Upper lobe of right lung (tissue), 1 donor: ENCODE measurements around the gene CFAP161. TPM values are rescaled to one million over a fixed set of nuclear protein-coding genes. Genes with fewer than 3 reads are reported as not detected.
A peak's percentile ranks its signal among the peaks of the same experiment; 100 is the strongest.

Source experiments
- ATAC-seq: fragments of 200-7000 bp; cut with Tn5 transposase; one replicate; pipeline ENCODE4 v1.9.1; 2020; ENCODE audit warnings: mild to moderate bottlenecking, moderate library complexity
- DNase-seq: peaks from one replicate; pipeline ENCODE4 v3.0.0-alpha.2; 2020
- H3K27ac ChIP-seq: fragments of 200-600 bp; one replicate; pipeline ENCODE4 v1.8.0; 2022
- H3K27me3 ChIP-seq: fragments of 200-600 bp; one replicate; pipeline ENCODE4 v1.8.0; 2022; ENCODE audit warnings: mild to moderate bottlenecking
- H3K36me3 ChIP-seq: fragments of 200-600 bp; one replicate; pipeline ENCODE4 v1.8.0; 2022
- H3K4me1 ChIP-seq: fragments of 200-600 bp; one replicate; pipeline ENCODE4 v1.8.0; 2022
- H3K4me3 ChIP-seq: fragments of 200-600 bp; one replicate; pipeline ENCODE4 v1.8.0; 2022; ENCODE audit warnings: mild to moderate bottlenecking
- H3K9me3 ChIP-seq: fragments of 200-600 bp; one replicate; pipeline ENCODE4 v1.8.0; 2022
- CTCF ChIP-seq: fragments of 200-600 bp; IDR thresholded peaks from one replicate; pipeline ENCODE4 v1.8.0; 2022; ENCODE audit warnings: antibody characterized with exemption
- intact Hi-C: fragments of 100-400 bp; cut with DNase I; formaldehyde crosslinking; loops from one replicate; pipeline ENCODE4 v1.11.0; 2022
- long read RNA-seq: library from polyadenylated mRNA; unstranded; transcript quantifications from one replicate; pipeline ENCODE4 v2.0.0, GENCODE V29; 2021
- total RNA-seq: library from RNA; stranded (reverse); fragmentation: NEBNext Ultra II Directional; extraction: Animal tissue kit (Norgen Biotek cat#: 25700); gene quantifications from one replicate; pipeline ENCODE4 v1.2.1, GENCODE V29; 2021
- donor health status: DM: no; HTN: yes; CAD: no; lungs with severe emphysema.

CFAP161 gene
- 1.3 TPM for total RNA-seq
- long read RNA-seq, partial matches to known transcripts: 0 of 2 reads
- long read RNA-seq, other reads (novel, unspliced or antisense): 2 of 2 reads

- Histone ChIP-seq H3K4me3 (peak within 1 kb of the TSS; percentile 20), H3K27me3 (peaks cover 9% of the 10 kb centered on the region), H3K27ac (no peak within 1 kb of the TSS), H3K9me3 (no peaks in the 10 kb centered on the region), H3K36me3 (no peaks in the 10 kb centered on the region), H3K4me1 (no peaks in the 10 kb centered on the region)
- no peak for TF ChIP-seq CTCF
- intact Hi-C loops: no loop called here
- peak; percentile 85 for ATAC-seq
- DNase-seq: peak; percentile 83
Measured at GRCh38 chr15:81133782-81134461, at the start of gene CFAP161. TSS of gene CFAP161 (plus strand) at chr15:81134270. CDS start at chr15:81134330, 60 bp downstream.

GRCh38 chr15:81084716-81085115, 49.4 kb upstream of the CFAP161 start:
- H3K27ac ChIP-seq: no peak overlapping the region
- no peaks in the 10 kb centered on the region for H3K9me3 ChIP-seq
- intact Hi-C loops: loop anchor here (10.0 kb wide), 1 partner anchor 60 kb away; no protein-coding TSS in a partner anchor
- H3K27me3 ChIP-seq: peaks cover 3% of the 10 kb centered on the region
- no peaks in the 10 kb centered on the region for H3K36me3 ChIP-seq
- no peaks in the 10 kb centered on the region for H3K4me1 ChIP-seq
- no peak for ATAC-seq
- no peak for TF ChIP-seq CTCF
- no peak overlapping the region for H3K4me3 ChIP-seq
- DNase-seq: no peak

- ATAC-seq (no peak), DNase-seq (no peak)
- intact Hi-C loops: loop anchor here (10.0 kb wide), 1 partner anchor 60 kb away; no protein-coding TSS in a partner anchor
- H3K27me3 ChIP-seq: peaks cover 4% of the 10 kb centered on the region
- no peak overlapping the region for H3K4me3 ChIP-seq
- no peak for TF ChIP-seq CTCF
- no peaks in the 10 kb centered on the region for H3K4me1 ChIP-seq
- no peaks in the 10 kb centered on the region for H3K9me3 ChIP-seq
- H3K27ac ChIP-seq: no peak overlapping the region
- H3K36me3 ChIP-seq: no peaks in the 10 kb centered on the region
Measured at GRCh38 chr15:81085213-81085612, 48.9 kb upstream of the CFAP161 start.

GRCh38 chr15:81085898-81086297, 48.2 kb upstream of the CFAP161 start:
- Histone ChIP-seq H3K9me3 (no peaks in the 10 kb centered on the region), H3K4me3 (no peak overlapping the region), H3K4me1 (no peaks in the 10 kb centered on the region), H3K36me3 (no peaks in the 10 kb centered on the region), H3K27ac (no peak overlapping the region), H3K27me3 (peaks cover 4% of the 10 kb centered on the region)
- ATAC-seq (no peak), DNase-seq (no peak)
- intact Hi-C loops: loop anchor here (10.0 kb wide), 1 partner anchor 61 kb away; no protein-coding TSS in a partner anchor
- TF ChIP-seq CTCF: no peak

GRCh38 chr15:81087066-81087465, 47.0 kb upstream of the CFAP161 start:
- ATAC-seq (no peak), DNase-seq (no peak)
- intact Hi-C loops: loop anchor here (10.0 kb wide), 1 partner anchor 62 kb away; no protein-coding TSS in a partner anchor
- no peak for TF ChIP-seq CTCF
- H3K4me3 ChIP-seq: no peak overlapping the region
- no peak overlapping the region for H3K27ac ChIP-seq
- peaks cover 4% of the 10 kb centered on the region for H3K27me3 ChIP-seq
- H3K36me3 ChIP-seq: no peaks in the 10 kb centered on the region
- peaks cover 3% of the 10 kb centered on the region for H3K4me1 ChIP-seq
- H3K9me3 ChIP-seq: no peaks in the 10 kb centered on the region
